ENCODE data around the gene BCL11A. TPM values are rescaled to one million over a fixed set of nuclear protein-coding genes. Genes with fewer than 3 reads are reported as not detected.

The BCL11A gene
- polyA plus RNA-seq, 1 donor (not counting 4 experiments of a cell fraction or from before 2014, with no cell fraction given) = 5.0 TPM

DNA sequence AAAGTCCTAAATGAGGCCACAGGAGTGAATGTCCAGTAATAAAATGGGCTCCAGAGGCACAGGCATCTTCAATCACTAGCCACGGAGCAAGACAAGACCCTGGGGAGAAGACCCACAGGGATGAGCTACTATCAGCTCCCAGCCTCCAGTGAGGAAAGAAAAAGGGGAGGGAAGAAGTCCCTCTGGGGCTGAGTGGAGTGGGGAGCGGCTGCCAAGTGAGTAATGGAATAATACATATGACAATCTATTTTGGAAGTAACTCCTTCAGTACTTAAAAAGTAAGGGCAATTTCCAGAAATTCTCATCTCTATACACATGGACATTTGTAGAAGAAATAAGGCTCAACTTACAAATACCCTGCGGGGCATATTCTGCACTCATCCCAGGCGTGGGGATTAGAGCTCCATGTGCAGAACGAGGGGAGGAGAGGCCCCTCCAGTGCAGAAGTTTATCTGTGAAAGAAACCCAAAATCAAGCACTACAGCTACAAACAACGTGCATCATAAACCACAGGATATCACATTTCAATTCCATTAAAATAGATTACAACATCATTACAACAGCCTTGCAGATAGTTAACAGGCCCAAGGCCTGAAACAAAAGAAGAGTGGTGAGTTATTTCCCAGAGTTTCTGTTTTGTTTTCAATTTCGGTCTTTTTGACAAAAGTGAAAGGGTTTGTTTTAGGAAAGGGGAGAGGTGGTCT lies 84.9 kb downstream of the BCL11A start:
- H3K27ac ChIP-seq (ENCODE audit: control insufficient read depth, insufficient read depth, low read length) = no peak overlapping the region
- H3K79me2 ChIP-seq (ENCODE audit: control insufficient read depth, insufficient read depth, low read length) = no peaks in the 10 kb centered on the region

DNA sequence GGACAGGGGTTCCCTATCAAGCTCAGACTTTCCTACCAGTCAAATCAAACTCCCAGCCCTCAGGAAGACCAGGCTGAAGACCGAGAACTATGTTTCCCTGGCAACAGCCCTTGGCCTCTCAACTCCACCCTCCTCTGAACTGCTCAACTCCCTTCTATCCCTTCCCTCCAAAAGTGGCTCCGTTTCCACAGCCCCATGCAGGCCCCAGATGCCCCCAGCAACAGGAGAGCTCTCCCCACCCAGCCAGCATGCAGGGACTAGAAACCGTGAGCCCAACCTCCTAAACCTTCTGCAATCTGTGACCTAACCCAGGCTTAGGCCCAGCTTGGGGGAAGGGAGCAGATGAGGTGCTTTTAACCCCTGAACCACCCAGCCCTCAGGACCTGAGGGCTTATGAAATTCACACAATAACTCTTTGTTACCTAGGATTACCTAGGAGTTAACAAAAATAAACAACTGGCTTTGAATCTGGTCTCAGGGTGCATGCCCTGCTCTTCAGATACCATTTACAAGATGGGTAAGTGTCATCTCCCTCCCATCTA lies 87.2 kb downstream of the BCL11A start:
- TF ChIP-seq, protein P1, sequence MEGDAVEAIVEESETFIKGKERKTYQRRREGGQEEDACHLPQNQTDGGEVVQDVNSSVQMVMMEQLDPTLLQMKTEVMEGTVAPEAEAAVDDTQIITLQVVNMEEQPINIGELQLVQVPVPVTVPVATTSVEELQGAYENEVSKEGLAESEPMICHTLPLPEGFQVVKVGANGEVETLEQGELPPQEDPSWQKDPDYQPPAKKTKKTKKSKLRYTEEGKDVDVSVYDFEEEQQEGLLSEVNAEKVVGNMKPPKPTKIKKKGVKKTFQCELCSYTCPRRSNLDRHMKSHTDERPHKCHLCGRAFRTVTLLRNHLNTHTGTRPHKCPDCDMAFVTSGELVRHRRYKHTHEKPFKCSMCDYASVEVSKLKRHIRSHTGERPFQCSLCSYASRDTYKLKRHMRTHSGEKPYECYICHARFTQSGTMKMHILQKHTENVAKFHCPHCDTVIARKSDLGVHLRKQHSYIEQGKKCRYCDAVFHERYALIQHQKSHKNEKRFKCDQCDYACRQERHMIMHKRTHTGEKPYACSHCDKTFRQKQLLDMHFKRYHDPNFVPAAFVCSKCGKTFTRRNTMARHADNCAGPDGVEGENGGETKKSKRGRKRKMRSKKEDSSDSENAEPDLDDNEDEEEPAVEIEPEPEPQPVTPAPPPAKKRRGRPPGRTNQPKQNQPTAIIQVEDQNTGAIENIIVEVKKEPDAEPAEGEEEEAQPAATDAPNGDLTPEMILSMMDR (optimal IDR thresholded peaks at IDR 0.05 in 1 of 3, IDR thresholded peaks at IDR 0.05 in 1 of 3, conservative IDR thresholded peaks at IDR 0.05 in 1 of 3; ENCODE audit: extremely low read depth in 1 of 3, insufficient read depth in 2 of 3, low read length in 3 of 3) = no peak
- TF ChIP-seq EZH2 (IDR thresholded peaks at IDR 0.05; ENCODE audit: low read length) = no peak
- no peak overlapping the region for H3K9ac ChIP-seq (ENCODE audit: control insufficient read depth, extremely low read depth, insufficient read depth, low read length)
- H3K4me1 ChIP-seq (ENCODE audit: control insufficient read depth, extremely low read depth, insufficient read depth, low read length) = peaks cover 15% of the 10 kb centered on the region
- DNase-seq (ENCODE audit: low read depth, low spot score) (no peak), FAIRE-seq (no peak)
- no peaks in the 10 kb centered on the region for H4K20me1 ChIP-seq (ENCODE audit: control insufficient read depth, extremely low read depth, insufficient read depth, low read length)
- no peaks in the 10 kb centered on the region for H3K9me3 ChIP-seq (ENCODE audit: control insufficient read depth, low read depth, low read length)
- H2AFZ ChIP-seq (ENCODE audit: control insufficient read depth, low read length) = no peak overlapping the region
- peak overlapping the region; percentile 35 for H3K4me2 ChIP-seq (ENCODE audit: control insufficient read depth, extremely low read depth, insufficient read depth, low read depth, low read length)
- H3K9me1 ChIP-seq (ENCODE audit: control insufficient read depth, extremely low read depth, insufficient read depth, low read length) = no peaks in the 10 kb centered on the region
- no peaks in the 10 kb centered on the region for H3K27me3 ChIP-seq (ENCODE audit: control insufficient read depth, extremely low read depth, insufficient read depth, low read length)
- H3K4me3 ChIP-seq (ENCODE audit: control insufficient read depth in 2 of 3, extremely low read depth in 1 of 3, insufficient read depth in 2 of 3, low read depth in 1 of 3, low read length in 3 of 3) = no peak overlapping the region
- peaks cover 0 to 3% of the 10 kb centered on the region in 2 experiments for H3K36me3 ChIP-seq (ENCODE audit: control insufficient read depth in 2 of 2, extremely low read depth in 1 of 2, insufficient read depth in 2 of 2, low read length in 2 of 2)
- H3K27ac ChIP-seq (ENCODE audit: control insufficient read depth, insufficient read depth, low read length) = no peak overlapping the region
- dilution Hi-C loops (cut with MboI; ENCODE audit: extremely low pct_ligation_motif_present, low sequenced_read_pairs) = no loop called here
- no peaks in the 10 kb centered on the region for H3K79me2 ChIP-seq (ENCODE audit: control insufficient read depth, insufficient read depth, low read length)

More for the DNA sequence above, 84.9 kb downstream of the BCL11A start:
- Histone ChIP-seq H4K20me1 (ENCODE audit: control insufficient read depth, extremely low read depth, insufficient read depth, low read length) (no peaks in the 10 kb centered on the region), H3K4me1 (ENCODE audit: control insufficient read depth, extremely low read depth, insufficient read depth, low read length) (peaks cover 15% of the 10 kb centered on the region), H3K9me3 (ENCODE audit: control insufficient read depth, low read depth, low read length) (no peaks in the 10 kb centered on the region), H3K27me3 (ENCODE audit: control insufficient read depth, extremely low read depth, insufficient read depth, low read length) (no peaks in the 10 kb centered on the region), H3K4me3 (ENCODE audit: control insufficient read depth in 2 of 3, extremely low read depth in 1 of 3, insufficient read depth in 2 of 3, low read depth in 1 of 3, low read length in 3 of 3) (no peak overlapping the region), H3K9me1 (ENCODE audit: control insufficient read depth, extremely low read depth, insufficient read depth, low read length) (no peaks in the 10 kb centered on the region), H3K36me3 (ENCODE audit: control insufficient read depth in 2 of 2, extremely low read depth in 1 of 2, insufficient read depth in 2 of 2, low read length in 2 of 2) (no peaks in the 10 kb centered on the region), H3K9ac (ENCODE audit: control insufficient read depth, extremely low read depth, insufficient read depth, low read length) (no peak overlapping the region), H3K4me2 (ENCODE audit: control insufficient read depth, extremely low read depth, insufficient read depth, low read depth, low read length) (no peak overlapping the region), H2AFZ (ENCODE audit: control insufficient read depth, low read length) (no peak overlapping the region)
- dilution Hi-C loops (cut with MboI; ENCODE audit: extremely low pct_ligation_motif_present, low sequenced_read_pairs) = no loop called here
- FAIRE-seq (peak; percentile 26), DNase-seq (ENCODE audit: low read depth, low spot score) (no peak)
- TF ChIP-seq EZH2 (IDR thresholded peaks at IDR 0.05; ENCODE audit: low read length) = no peak
- TF ChIP-seq, protein P1 (optimal IDR thresholded peaks at IDR 0.05 in 1 of 3, IDR thresholded peaks at IDR 0.05 in 1 of 3, conservative IDR thresholded peaks at IDR 0.05 in 1 of 3; ENCODE audit: extremely low read depth in 1 of 3, insufficient read depth in 2 of 3, low read length in 3 of 3) = no peak

Data from keratinocyte (primary cell).